DND-41 (cell line): ENCODE data around the gene ESRP2.

Source experiments
- ATAC-seq: fragments of 200-7000 bp; cut with Tn5 transposase; 3 replicates; pipeline ENCODE4 v1.9.1; 2021; ENCODE audit warnings: low read depth; ENCODE audit not compliant: insufficient read depth
- DNase-seq: peaks from one replicate; pipeline ENCODE4 v3.0.0-alpha.2; 2020
- H2AFZ ChIP-seq: 2 replicates; pipeline ENCODE4 v1.6.0; 2012; ENCODE audit warnings: low read depth, low read length
- H3K27ac ChIP-seq: 2 replicates; pipeline ENCODE4 v1.5.1; 2012; ENCODE audit warnings: low read length, inconsistent platforms
- H3K27me3 ChIP-seq: fragments of 200-600 bp; sonication (generic); 2 replicates; pipeline ENCODE4 v1.6.0; 2012; ENCODE audit warnings: low read length, mild to moderate bottlenecking, inconsistent platforms; ENCODE audit not compliant: insufficient read depth, poor library complexity
- H3K36me3 ChIP-seq: 2 replicates; pipeline ENCODE4 v1.5.1; 2012; ENCODE audit warnings: low read length, inconsistent platforms; ENCODE audit not compliant: insufficient read depth
- H3K4me1 ChIP-seq: 2 replicates; pipeline ENCODE4 v1.5.1; 2012; ENCODE audit warnings: mild to moderate bottlenecking, low read length; ENCODE audit not compliant: insufficient read depth
- H3K4me2 ChIP-seq: 2 replicates; pipeline ENCODE4 v1.6.0; 2012; ENCODE audit warnings: mild to moderate bottlenecking, moderate library complexity, low read length, inconsistent platforms; ENCODE audit not compliant: insufficient read depth
- H3K4me3 ChIP-seq, 2 experiments: fragments of 200-600 bp in 1 of 2; shearing (Covaris generic) in 1 of 2; 2 replicates each; pipeline ENCODE4 v1.5.1; 2012 to 2016; ENCODE audit warnings: inconsistent platforms in 2 of 2, low read length in 2 of 2, mild to moderate bottlenecking in 2 of 2, low read depth in 1 of 2, moderate library complexity in 1 of 2
- H3K79me2 ChIP-seq: 2 replicates; pipeline ENCODE4 v1.6.0; 2012; ENCODE audit warnings: low read length, inconsistent platforms; ENCODE audit not compliant: insufficient read depth
- H3K9ac ChIP-seq: 2 replicates; pipeline ENCODE4 v1.6.0; 2012; ENCODE audit warnings: low read depth, mild to moderate bottlenecking, inconsistent platforms, low read length, moderate library complexity
- H3K9me3 ChIP-seq: 2 replicates; pipeline ENCODE4 v1.5.1; 2012; ENCODE audit warnings: low read length, moderate library complexity, mild to moderate bottlenecking, inconsistent platforms; ENCODE audit not compliant: insufficient read depth, severe bottlenecking
- H4K20me1 ChIP-seq: 2 replicates; pipeline ENCODE4 v1.6.0; 2012; ENCODE audit warnings: low read length; ENCODE audit not compliant: insufficient read depth
- EZH2 ChIP-seq: IDR thresholded peaks from 3 replicates; pipeline ENCODE4 v1.6.1; 2012; ENCODE audit warnings: borderline replicate concordance, low read depth, mild to moderate bottlenecking, moderate library complexity, low read length, inconsistent platforms; ENCODE audit not compliant: severe bottlenecking
- TF ChIP-seq, protein P1 (sequence below): IDR thresholded peaks from 2 replicates; pipeline ENCODE4 v1.5.1; 2012; ENCODE audit warnings: borderline replicate concordance, low read length, moderate library complexity, mild to moderate bottlenecking; ENCODE audit not compliant: poor library complexity, severe bottlenecking; ENCODE audit errors: extremely low read depth

ESRP2 gene

DNA sequence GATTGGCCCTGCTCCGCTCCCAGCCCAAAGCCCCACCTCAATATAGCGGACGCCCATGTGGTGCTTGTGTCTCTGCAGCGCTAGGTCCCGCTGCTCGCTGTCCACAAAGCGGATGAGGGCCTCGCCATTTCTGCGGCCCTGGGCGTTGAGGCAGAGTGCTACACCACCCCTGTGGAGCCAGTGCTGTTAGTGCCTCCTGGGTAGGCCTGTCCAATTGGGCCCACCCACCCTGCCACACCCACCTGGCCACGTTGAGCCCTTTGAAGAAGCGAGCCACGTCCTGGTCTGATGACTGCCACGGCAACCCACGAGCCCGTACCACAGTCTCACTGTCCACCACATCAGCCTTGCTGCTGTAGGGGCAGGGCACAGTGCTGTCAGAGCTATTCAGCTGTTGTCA, 3.6 kb downstream of the ESRP2 start:
- H3K27ac ChIP-seq, result no peak overlapping the region
- H4K20me1 ChIP-seq, result peaks cover 12% of the 10 kb centered on the region
- H3K79me2 ChIP-seq, result no peaks in the 10 kb centered on the region
- H3K9ac ChIP-seq, result no peak overlapping the region
- no peak overlapping the region for H3K4me3 ChIP-seq
- ATAC-seq (no peak), DNase-seq (no peak)
- H3K4me1 ChIP-seq, result no peaks in the 10 kb centered on the region
- peaks cover 45% of the 10 kb centered on the region for H3K36me3 ChIP-seq
- no peak overlapping the region for H3K4me2 ChIP-seq
- H3K9me3 ChIP-seq, result no peaks in the 10 kb centered on the region
- TF ChIP-seq, protein P1, sequence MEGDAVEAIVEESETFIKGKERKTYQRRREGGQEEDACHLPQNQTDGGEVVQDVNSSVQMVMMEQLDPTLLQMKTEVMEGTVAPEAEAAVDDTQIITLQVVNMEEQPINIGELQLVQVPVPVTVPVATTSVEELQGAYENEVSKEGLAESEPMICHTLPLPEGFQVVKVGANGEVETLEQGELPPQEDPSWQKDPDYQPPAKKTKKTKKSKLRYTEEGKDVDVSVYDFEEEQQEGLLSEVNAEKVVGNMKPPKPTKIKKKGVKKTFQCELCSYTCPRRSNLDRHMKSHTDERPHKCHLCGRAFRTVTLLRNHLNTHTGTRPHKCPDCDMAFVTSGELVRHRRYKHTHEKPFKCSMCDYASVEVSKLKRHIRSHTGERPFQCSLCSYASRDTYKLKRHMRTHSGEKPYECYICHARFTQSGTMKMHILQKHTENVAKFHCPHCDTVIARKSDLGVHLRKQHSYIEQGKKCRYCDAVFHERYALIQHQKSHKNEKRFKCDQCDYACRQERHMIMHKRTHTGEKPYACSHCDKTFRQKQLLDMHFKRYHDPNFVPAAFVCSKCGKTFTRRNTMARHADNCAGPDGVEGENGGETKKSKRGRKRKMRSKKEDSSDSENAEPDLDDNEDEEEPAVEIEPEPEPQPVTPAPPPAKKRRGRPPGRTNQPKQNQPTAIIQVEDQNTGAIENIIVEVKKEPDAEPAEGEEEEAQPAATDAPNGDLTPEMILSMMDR, result no peak
- no peak for TF ChIP-seq EZH2
- no peaks in the 10 kb centered on the region for H3K27me3 ChIP-seq
- no peak overlapping the region for H2AFZ ChIP-seq

DNA sequence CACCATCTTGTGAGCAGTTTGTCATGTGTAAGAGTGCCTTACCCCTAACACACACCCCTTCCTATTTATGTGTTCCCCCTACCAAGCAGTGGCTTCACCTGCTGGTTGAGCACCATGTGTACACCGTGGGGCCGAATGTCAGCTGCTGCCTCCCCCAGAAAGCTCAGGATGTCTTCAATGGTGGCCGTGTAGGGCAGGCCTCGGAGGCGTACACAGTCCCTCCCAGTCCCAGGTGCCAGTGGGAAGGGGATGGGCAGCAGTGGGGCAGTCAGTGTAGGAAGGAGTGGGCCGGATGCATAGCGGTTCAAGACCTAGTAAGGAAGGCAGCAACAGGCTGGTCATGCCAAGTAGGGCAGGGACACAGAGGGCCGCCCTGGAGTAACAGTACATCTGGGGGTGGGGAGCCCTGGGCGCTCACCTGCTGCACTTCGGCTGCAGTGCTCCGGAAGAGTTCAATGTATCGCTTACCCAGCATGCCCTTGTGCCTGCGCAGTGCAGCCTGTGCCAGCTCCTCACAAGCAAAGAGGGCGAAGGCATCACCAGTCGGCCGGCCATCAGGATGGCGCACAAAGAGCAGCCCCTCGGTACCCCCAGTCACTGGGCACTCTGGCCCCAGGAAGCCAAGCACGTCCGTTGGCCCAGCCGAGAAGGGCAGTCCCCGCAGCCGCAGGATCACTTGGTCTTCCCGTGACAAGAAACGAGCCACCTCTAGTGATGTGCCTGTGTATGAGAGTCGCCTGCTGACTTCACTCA, 4.4 kb downstream of the ESRP2 start:
- H2AFZ ChIP-seq, result no peak overlapping the region
- TF ChIP-seq, protein P1, result no peak
- TF ChIP-seq EZH2, result no peak
- no peak overlapping the region for H3K27ac ChIP-seq
- peaks cover 50% of the 10 kb centered on the region for H3K36me3 ChIP-seq
- ATAC-seq (no peak), DNase-seq (no peak)
- H4K20me1 ChIP-seq, result peaks cover 12% of the 10 kb centered on the region
- H3K79me2 ChIP-seq, result no peaks in the 10 kb centered on the region
- H3K9ac ChIP-seq, result no peak overlapping the region
- H3K4me1 ChIP-seq, result no peaks in the 10 kb centered on the region
- H3K9me3 ChIP-seq, result no peaks in the 10 kb centered on the region
- no peak overlapping the region for H3K4me3 ChIP-seq
- no peaks in the 10 kb centered on the region for H3K27me3 ChIP-seq
- H3K4me2 ChIP-seq, result no peak overlapping the region

DNA sequence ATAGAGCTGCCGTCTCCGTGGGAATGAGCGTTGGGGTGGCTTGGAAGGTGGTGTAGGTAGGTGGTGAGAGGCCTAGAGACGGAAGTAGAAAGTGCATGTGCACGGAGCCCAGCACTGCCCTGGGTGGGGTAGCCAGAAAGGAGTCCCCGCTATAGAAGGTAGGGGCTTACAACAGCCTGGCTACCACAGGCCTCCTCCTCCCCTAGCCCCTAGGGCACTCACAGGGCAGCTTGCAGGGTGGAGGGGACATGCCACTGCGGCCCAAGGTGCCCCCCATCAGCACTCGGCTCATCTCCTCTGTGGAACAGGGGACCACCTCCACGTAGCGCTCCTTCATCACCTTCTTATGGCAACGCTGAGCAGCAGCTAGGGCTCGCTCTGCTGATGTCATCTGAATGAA, 5.0 kb downstream of the ESRP2 start:
- peaks cover 56% of the 10 kb centered on the region for H3K36me3 ChIP-seq
- no peak overlapping the region for H3K9ac ChIP-seq
- no peak overlapping the region for H2AFZ ChIP-seq
- H3K4me2 ChIP-seq, result no peak overlapping the region
- DNase-seq (no peak), ATAC-seq (no peak)
- no peaks in the 10 kb centered on the region for H3K4me1 ChIP-seq
- peaks cover 12% of the 10 kb centered on the region for H4K20me1 ChIP-seq
- no peak for TF ChIP-seq EZH2
- TF ChIP-seq, protein P1, result no peak
- no peak overlapping the region for H3K27ac ChIP-seq
- H3K4me3 ChIP-seq, result no peak overlapping the region
- H3K27me3 ChIP-seq, result no peaks in the 10 kb centered on the region
- H3K9me3 ChIP-seq, result no peaks in the 10 kb centered on the region
- H3K79me2 ChIP-seq, result no peaks in the 10 kb centered on the region
